ENCODE data around the gene DNAI2.

The DNAI2 gene

DNA sequence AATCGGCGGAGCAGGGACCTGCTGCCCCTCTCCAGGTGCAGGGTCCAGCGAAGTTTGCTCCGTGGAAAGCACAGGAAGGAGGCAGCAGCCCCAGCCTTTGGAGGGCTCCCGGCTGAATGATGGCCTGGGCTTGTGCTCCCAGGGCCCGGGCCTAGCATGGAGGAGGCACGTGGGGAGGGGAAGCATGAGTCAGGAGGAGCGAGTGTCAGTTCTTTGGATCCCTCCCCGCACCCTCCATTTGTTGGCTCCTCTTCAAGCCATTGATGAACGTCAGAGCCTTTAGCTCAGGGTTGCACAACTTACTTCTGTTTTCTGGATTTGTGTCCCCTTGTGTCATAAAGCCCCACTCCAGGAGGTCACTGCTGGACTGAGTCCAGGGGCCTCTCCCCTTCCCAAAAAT is 34.9 kb upstream of the DNAI2 start:
- H3K36me3 ChIP-seq (ENCODE audit: control insufficient read depth in 4 of 4, insufficient read depth in 4 of 4, low read length in 3 of 4), result no peaks in the 10 kb centered on the region
- no peak overlapping the region for H3K4me3 ChIP-seq (ENCODE audit: control insufficient read depth in 1 of 7, extremely low read depth in 1 of 7, insufficient read depth in 4 of 7, low read depth in 2 of 7, low read length in 6 of 7)
- CTCF ChIA-PET, result interaction anchor here (0.7 kb wide), 1 partner anchor 20 kb away, joined by 3 read pairs; no protein-coding TSS in a partner anchor
- peaks cover 0 to 13% (median 10%) of the 10 kb centered on the region in 4 experiments for H3K4me1 ChIP-seq (ENCODE audit: control extremely low read depth in 1 of 4, control insufficient read depth in 4 of 4, insufficient read depth in 4 of 4, low read length in 3 of 4)
- POLR2A ChIA-PET, result no interaction called here
- 93% methylated on average over 10 of the region's 10 CpGs for WGBS (ENCODE audit: insufficient coverage)
- no peak for DNase-seq
- no peaks in the 10 kb centered on the region for H3K27me3 ChIP-seq (replicated peaks in 2 of 5; ENCODE audit: control insufficient read depth in 4 of 5, insufficient read depth in 5 of 5, low read length in 4 of 5)
- H3K27ac ChIP-seq (ENCODE audit: insufficient read depth in 1 of 2, low read depth in 1 of 2, low read length in 2 of 2, poor library complexity in 1 of 2, severe bottlenecking in 2 of 2), result no peak overlapping the region
- H3K9me3 ChIP-seq (ENCODE audit: control extremely low read depth in 1 of 5, control insufficient read depth in 4 of 5, insufficient read depth in 2 of 5, low read depth in 1 of 5, low read length in 4 of 5), result no peaks in the 10 kb centered on the region

- no peaks in the 10 kb centered on the region for H3K36me3 ChIP-seq (ENCODE audit: control insufficient read depth in 4 of 4, insufficient read depth in 4 of 4, low read length in 3 of 4)
- ChIA-PET POLR2A (no interaction called here), CTCF (interaction anchor here (0.7 to 1.3 kb wide), 3 partner anchors 18 to 117 kb away, joined by 3 to 4 read pairs (median 3); no protein-coding TSS in a partner anchor)
- H3K9me3 ChIP-seq (ENCODE audit: control extremely low read depth in 1 of 5, control insufficient read depth in 4 of 5, insufficient read depth in 2 of 5, low read depth in 1 of 5, low read length in 4 of 5), result no peaks in the 10 kb centered on the region
- H3K4me3 ChIP-seq (ENCODE audit: control insufficient read depth in 1 of 7, extremely low read depth in 1 of 7, insufficient read depth in 4 of 7, low read depth in 2 of 7, low read length in 6 of 7), result no peak overlapping the region
- DNase-seq, result no peak
- WGBS (ENCODE audit: insufficient coverage), result 98% methylated on average over 9 of the region's 11 CpGs
- H3K4me1 ChIP-seq (ENCODE audit: control extremely low read depth in 1 of 4, control insufficient read depth in 4 of 4, insufficient read depth in 4 of 4, low read length in 3 of 4), result peaks cover 0 to 6% (median under 1%) of the 10 kb centered on the region in 4 experiments
- no peaks in the 10 kb centered on the region for H3K27me3 ChIP-seq (replicated peaks in 2 of 5; ENCODE audit: control insufficient read depth in 4 of 5, insufficient read depth in 5 of 5, low read length in 4 of 5)
- H3K27ac ChIP-seq (ENCODE audit: insufficient read depth in 1 of 2, low read depth in 1 of 2, low read length in 2 of 2, poor library complexity in 1 of 2, severe bottlenecking in 2 of 2), result no peak overlapping the region
Observed at GRCh38 chr17:74240618-74241205, 33.3 kb upstream of the DNAI2 start.

DNA sequence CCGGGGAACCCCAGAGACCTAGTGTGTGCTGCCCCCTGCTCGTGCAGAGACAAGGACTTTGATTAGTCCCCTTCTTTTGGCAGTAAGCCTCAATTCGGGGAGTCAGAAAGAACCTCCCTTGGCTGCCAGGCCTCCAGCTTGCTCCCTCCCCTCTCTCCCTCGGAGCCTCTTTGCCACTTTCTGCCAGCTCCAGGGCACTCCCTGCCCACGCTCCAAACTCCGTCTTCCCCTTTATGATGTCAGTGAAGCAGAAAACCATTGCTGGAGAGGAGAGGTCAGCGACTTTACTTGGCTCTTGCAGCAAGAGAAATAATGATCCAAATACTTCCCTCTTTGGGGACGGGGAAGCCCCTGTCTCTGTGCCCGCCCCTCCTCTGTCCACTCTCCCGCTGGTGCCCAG is 32.6 kb upstream of the DNAI2 start:
- no peak for DNase-seq
- H3K9me3 ChIP-seq (ENCODE audit: control extremely low read depth in 1 of 5, control insufficient read depth in 4 of 5, insufficient read depth in 2 of 5, low read depth in 1 of 5, low read length in 4 of 5), result no peaks in the 10 kb centered on the region
- no peak overlapping the region for H3K4me3 ChIP-seq (ENCODE audit: control insufficient read depth in 1 of 7, extremely low read depth in 1 of 7, insufficient read depth in 4 of 7, low read depth in 2 of 7, low read length in 6 of 7)
- ChIA-PET CTCF (interaction anchor here (1.1 kb wide), 1 partner anchor 17 kb away, joined by 4 read pairs; no protein-coding TSS in a partner anchor), POLR2A (no interaction called here)
- WGBS (ENCODE audit: insufficient coverage), result 100% methylated on average over 6 of the region's 10 CpGs
- no peaks in the 10 kb centered on the region for H3K27me3 ChIP-seq (replicated peaks in 2 of 5; ENCODE audit: control insufficient read depth in 4 of 5, insufficient read depth in 5 of 5, low read length in 4 of 5)
- H3K36me3 ChIP-seq (ENCODE audit: control insufficient read depth in 4 of 4, insufficient read depth in 4 of 4, low read length in 3 of 4), result no peaks in the 10 kb centered on the region
- H3K27ac ChIP-seq (ENCODE audit: insufficient read depth in 1 of 2, low read depth in 1 of 2, low read length in 2 of 2, poor library complexity in 1 of 2, severe bottlenecking in 2 of 2), result no peak overlapping the region
- H3K4me1 ChIP-seq (ENCODE audit: control extremely low read depth in 1 of 4, control insufficient read depth in 4 of 4, insufficient read depth in 4 of 4, low read length in 3 of 4), result peaks cover 0 to 13% (median 4%) of the 10 kb centered on the region in 4 experiments

DNA sequence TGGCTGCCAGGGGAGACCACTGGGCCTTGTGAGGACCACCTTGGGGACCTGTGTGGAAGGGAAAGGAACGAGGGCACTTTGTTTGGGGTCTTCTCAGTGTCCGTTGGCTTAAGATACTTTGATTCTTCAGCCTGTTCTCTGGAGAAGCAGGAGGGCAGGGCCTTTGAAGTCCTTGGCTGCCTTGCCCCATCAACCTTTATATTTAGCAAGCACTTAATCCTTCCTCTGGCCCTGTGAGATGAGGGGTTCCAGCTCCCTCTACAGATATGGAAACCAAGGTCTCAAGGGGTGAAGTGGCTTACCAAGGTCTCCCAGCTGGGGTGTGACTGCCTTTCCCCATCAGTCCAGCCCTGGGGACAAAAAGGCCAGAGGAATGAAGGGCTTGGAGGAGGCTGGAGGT is 32.2 kb upstream of the DNAI2 start:
- POLR2A ChIA-PET, result no interaction called here
- CTCF ChIA-PET, result interaction anchor here (1.1 kb wide), 1 partner anchor 17 kb away, joined by 4 read pairs; no protein-coding TSS in a partner anchor
- 100% methylated on average over 1 of the region's 2 CpGs for WGBS (ENCODE audit: insufficient coverage)

DNA sequence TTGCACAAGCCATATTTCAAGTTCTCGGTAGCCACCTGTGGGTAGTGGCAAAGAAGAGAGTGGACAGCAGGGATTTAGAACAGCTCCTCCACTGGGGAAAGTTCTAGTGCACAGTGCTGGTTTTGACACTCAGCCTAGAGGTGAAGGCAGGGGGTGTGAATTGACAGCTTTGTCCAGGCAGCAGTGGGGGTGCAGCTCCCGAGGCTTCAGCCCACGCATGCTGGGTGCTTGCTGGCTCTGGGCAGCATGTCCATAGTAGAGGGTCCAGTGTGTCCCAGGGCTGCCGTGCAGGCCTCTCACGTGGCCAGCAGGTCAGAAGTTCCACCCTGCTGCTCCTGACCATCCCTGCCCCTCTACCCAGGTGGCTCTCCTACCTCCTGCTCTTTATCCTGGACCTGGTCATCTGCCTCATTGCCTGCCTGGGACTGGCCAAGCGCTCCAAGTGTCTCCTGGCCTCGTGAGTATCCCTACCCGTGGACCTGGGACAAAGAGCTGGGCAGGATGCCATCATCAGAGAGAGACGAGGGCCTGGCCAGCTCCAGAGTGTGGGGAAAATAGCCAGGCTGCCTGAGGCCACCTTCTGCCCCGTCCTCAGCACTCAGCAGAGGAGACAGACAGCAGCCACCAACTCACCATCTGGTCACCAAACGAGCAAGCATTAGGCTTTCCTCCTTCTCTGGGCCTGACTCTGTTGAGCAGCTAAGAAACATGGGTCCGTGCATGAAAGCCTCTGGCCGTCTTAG is 30.9 kb upstream of the DNAI2 start:
- H3K4me1 ChIP-seq (ENCODE audit: control extremely low read depth in 1 of 4, control insufficient read depth in 4 of 4, insufficient read depth in 4 of 4, low read length in 3 of 4), result peaks cover 0 to 13% (median 4%) of the 10 kb centered on the region in 4 experiments
- H3K36me3 ChIP-seq (ENCODE audit: control insufficient read depth in 4 of 4, insufficient read depth in 4 of 4, low read length in 3 of 4), result no peaks in the 10 kb centered on the region
- 97% methylated on average over 13 of the region's 13 CpGs for WGBS (ENCODE audit: insufficient coverage)
- no peak overlapping the region for H3K4me3 ChIP-seq (ENCODE audit: control insufficient read depth in 1 of 7, extremely low read depth in 1 of 7, insufficient read depth in 4 of 7, low read depth in 2 of 7, low read length in 6 of 7)
- no peak for DNase-seq
- no peak overlapping the region for H3K27ac ChIP-seq (ENCODE audit: insufficient read depth in 1 of 2, low read depth in 1 of 2, low read length in 2 of 2, poor library complexity in 1 of 2, severe bottlenecking in 2 of 2)
- H3K9me3 ChIP-seq (ENCODE audit: control extremely low read depth in 1 of 5, control insufficient read depth in 4 of 5, insufficient read depth in 2 of 5, low read depth in 1 of 5, low read length in 4 of 5), result no peaks in the 10 kb centered on the region
- no peaks in the 10 kb centered on the region for H3K27me3 ChIP-seq (replicated peaks in 2 of 5; ENCODE audit: control insufficient read depth in 4 of 5, insufficient read depth in 5 of 5, low read length in 4 of 5)
- ChIA-PET CTCF (interaction anchor here (0.6 kb wide), 1 partner anchor 9 kb away, joined by 3 read pairs; no protein-coding TSS in a partner anchor), POLR2A (interaction anchor here (0.6 kb wide), 1 partner anchor 610 kb away, joined by 3 read pairs; no protein-coding TSS in a partner anchor)

More for the DNA sequence above, 32.2 kb upstream of the DNAI2 start:
- H3K36me3 ChIP-seq (ENCODE audit: control insufficient read depth in 4 of 4, insufficient read depth in 4 of 4, low read length in 3 of 4), result no peaks in the 10 kb centered on the region
- no peaks in the 10 kb centered on the region for H3K27me3 ChIP-seq (replicated peaks in 2 of 5; ENCODE audit: control insufficient read depth in 4 of 5, insufficient read depth in 5 of 5, low read length in 4 of 5)
- DNase-seq, result no peak
- H3K4me1 ChIP-seq (ENCODE audit: control extremely low read depth in 1 of 4, control insufficient read depth in 4 of 4, insufficient read depth in 4 of 4, low read length in 3 of 4), result peaks cover 0 to 13% (median 4%) of the 10 kb centered on the region in 4 experiments
- no peaks in the 10 kb centered on the region for H3K9me3 ChIP-seq (ENCODE audit: control extremely low read depth in 1 of 5, control insufficient read depth in 4 of 5, insufficient read depth in 2 of 5, low read depth in 1 of 5, low read length in 4 of 5)
- H3K4me3 ChIP-seq (ENCODE audit: control insufficient read depth in 1 of 7, extremely low read depth in 1 of 7, insufficient read depth in 4 of 7, low read depth in 2 of 7, low read length in 6 of 7), result no peak overlapping the region
- no peak overlapping the region for H3K27ac ChIP-seq (ENCODE audit: insufficient read depth in 1 of 2, low read depth in 1 of 2, low read length in 2 of 2, poor library complexity in 1 of 2, severe bottlenecking in 2 of 2)

DNA sequence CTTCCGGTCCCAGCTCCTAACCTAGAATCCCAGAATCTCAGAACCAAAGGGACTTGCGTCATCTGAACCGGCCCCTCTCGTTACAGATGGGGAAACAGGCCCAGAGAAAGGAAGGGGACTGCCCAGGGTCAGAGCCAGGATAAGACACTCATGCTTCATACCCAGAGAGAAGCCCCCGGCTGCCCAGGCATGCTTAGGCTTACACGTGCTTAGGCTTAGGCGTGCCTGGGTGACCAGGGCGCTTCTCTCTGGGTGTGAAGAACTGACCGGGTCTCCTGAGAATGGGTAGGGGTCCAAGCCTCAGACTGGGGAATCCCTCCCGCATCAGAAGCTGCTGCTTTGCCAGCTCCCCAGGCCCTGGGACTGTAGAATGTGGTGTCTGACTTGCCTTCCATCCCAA is 29.9 kb upstream of the DNAI2 start:
- no peak for DNase-seq
- ChIA-PET CTCF (interaction anchor here (0.7 kb wide), 1 partner anchor 123 kb away, joined by 3 read pairs; the partner anchor contains the start of gene GPR142), POLR2A (no interaction called here)
- H3K36me3 ChIP-seq (ENCODE audit: control insufficient read depth in 4 of 4, insufficient read depth in 4 of 4, low read length in 3 of 4), result no peaks in the 10 kb centered on the region
- H3K27me3 ChIP-seq (replicated peaks in 2 of 5; ENCODE audit: control insufficient read depth in 4 of 5, insufficient read depth in 5 of 5, low read length in 4 of 5), result no peaks in the 10 kb centered on the region
- no peak overlapping the region for H3K4me3 ChIP-seq (ENCODE audit: control insufficient read depth in 1 of 7, extremely low read depth in 1 of 7, insufficient read depth in 4 of 7, low read depth in 2 of 7, low read length in 6 of 7)
- WGBS (ENCODE audit: insufficient coverage), result 97% methylated on average over 10 of the region's 10 CpGs
- no peak overlapping the region for H3K27ac ChIP-seq (ENCODE audit: insufficient read depth in 1 of 2, low read depth in 1 of 2, low read length in 2 of 2, poor library complexity in 1 of 2, severe bottlenecking in 2 of 2)
- peaks cover 0 to 13% (median 4%) of the 10 kb centered on the region in 4 experiments for H3K4me1 ChIP-seq (ENCODE audit: control extremely low read depth in 1 of 4, control insufficient read depth in 4 of 4, insufficient read depth in 4 of 4, low read length in 3 of 4)
- no peaks in the 10 kb centered on the region for H3K9me3 ChIP-seq (ENCODE audit: control extremely low read depth in 1 of 5, control insufficient read depth in 4 of 5, insufficient read depth in 2 of 5, low read depth in 1 of 5, low read length in 4 of 5)

DNA sequence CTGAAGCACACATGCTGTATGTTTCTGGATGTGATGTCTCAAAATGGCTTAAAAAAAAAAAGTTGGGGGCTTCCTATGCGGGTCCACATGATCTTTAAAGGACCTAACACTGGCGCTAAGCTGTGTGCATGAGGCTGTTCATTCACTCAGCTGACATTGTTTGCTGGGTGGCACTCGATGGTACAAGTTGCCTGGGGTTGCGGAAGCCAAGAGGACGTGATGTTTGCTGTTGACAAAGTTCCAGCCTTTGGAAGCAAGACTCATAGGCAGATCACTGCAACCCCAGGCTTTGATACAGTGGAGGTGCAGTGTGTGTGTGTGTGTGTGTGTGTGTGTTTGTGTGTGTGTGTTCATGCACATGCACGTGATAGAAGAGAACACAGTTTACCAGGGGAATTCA is 29.5 kb upstream of the DNAI2 start:
- H3K36me3 ChIP-seq (ENCODE audit: control insufficient read depth in 4 of 4, insufficient read depth in 4 of 4, low read length in 3 of 4), result no peaks in the 10 kb centered on the region
- no peak for DNase-seq
- POLR2A ChIA-PET, result no interaction called here
- H3K27ac ChIP-seq (ENCODE audit: insufficient read depth in 1 of 2, low read depth in 1 of 2, low read length in 2 of 2, poor library complexity in 1 of 2, severe bottlenecking in 2 of 2), result no peak overlapping the region
- CTCF ChIA-PET, result interaction anchor here (0.7 kb wide), 1 partner anchor 123 kb away, joined by 3 read pairs; the partner anchor contains the start of gene GPR142
- H3K4me3 ChIP-seq (ENCODE audit: control insufficient read depth in 1 of 7, extremely low read depth in 1 of 7, insufficient read depth in 4 of 7, low read depth in 2 of 7, low read length in 6 of 7), result no peak overlapping the region
- H3K4me1 ChIP-seq (ENCODE audit: control extremely low read depth in 1 of 4, control insufficient read depth in 4 of 4, insufficient read depth in 4 of 4, low read length in 3 of 4), result peaks cover 0 to 17% (median 4%) of the 10 kb centered on the region in 4 experiments
- H3K9me3 ChIP-seq (ENCODE audit: control extremely low read depth in 1 of 5, control insufficient read depth in 4 of 5, insufficient read depth in 2 of 5, low read depth in 1 of 5, low read length in 4 of 5), result no peaks in the 10 kb centered on the region
- no peaks in the 10 kb centered on the region for H3K27me3 ChIP-seq (replicated peaks in 2 of 5; ENCODE audit: control insufficient read depth in 4 of 5, insufficient read depth in 5 of 5, low read length in 4 of 5)
- WGBS (ENCODE audit: insufficient coverage), result 91% methylated on average over 5 of the region's 6 CpGs
